GM12875 (cell line): ENCODE data around the gene TMEM121B.

Source experiments
- H3K4me3 ChIP-seq: one replicate; pipeline ENCODE4 v1.5.1; 2011; ENCODE audit warnings: low read depth, low read length, control low read depth
- TF ChIP-seq, protein P1 (sequence below): IDR thresholded peaks from 2 replicates; pipeline ENCODE4 v1.5.1; 2011; ENCODE audit warnings: low read depth, mild to moderate bottlenecking, control low read depth, inconsistent platforms, low read length, moderate library complexity, borderline replicate concordance; ENCODE audit not compliant: insufficient read depth

Gene TMEM121B

DNA sequence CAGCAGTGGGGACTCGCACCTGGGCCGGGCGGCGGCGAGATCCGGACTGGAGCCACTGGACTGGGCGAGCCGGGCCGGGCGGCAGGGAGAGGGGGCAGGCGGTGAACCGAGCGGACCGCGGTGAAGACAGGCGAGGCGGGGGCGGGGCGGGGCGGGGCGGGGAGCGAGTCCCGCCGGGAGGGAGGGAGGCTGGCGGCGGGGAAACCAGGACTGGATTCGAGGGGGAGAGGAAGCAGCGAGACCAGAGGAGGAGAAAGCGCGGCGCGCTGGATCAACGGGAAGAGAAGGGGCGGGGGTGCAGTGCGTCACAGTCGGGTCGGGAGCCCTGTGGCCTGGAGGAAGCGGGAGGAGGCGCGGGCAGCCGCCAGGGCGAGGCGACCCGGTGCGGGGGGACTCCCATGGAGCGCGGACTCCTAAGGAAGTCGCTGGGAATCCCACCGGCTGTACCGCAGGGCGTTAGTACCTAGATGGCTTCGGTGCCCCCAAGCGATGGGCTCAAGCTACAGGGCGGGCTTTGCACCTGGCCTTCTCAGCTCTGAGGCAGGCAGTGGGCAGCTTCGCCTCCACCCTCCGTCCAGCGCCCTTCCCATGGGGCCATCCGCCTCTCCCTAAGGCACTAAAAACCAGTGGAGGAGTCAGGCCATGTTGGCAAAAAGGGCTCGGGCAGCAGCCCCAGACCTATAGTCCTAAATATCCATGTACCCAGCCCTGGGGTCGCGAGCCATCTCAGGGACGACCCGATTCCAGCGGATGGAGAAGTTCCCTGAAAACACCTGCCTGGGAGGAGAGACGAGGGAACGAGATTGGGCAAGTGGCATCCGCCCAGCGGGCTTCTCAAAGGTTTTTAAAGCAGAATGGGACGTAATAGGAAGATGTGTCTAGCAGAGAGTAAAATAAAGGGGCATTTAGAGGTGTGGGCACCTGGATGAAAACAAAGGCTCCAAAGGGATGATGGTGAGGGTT, at the start of gene TMEM121B:
TMEM121B (minus strand) TSS at position 128 of the 963 bp plus-strand sequence. CDS start 233 bp downstream, outside the sequence.
- peak within 1 kb of the TSS; percentile 10 for H3K4me3 ChIP-seq
- TF ChIP-seq, protein P1, sequence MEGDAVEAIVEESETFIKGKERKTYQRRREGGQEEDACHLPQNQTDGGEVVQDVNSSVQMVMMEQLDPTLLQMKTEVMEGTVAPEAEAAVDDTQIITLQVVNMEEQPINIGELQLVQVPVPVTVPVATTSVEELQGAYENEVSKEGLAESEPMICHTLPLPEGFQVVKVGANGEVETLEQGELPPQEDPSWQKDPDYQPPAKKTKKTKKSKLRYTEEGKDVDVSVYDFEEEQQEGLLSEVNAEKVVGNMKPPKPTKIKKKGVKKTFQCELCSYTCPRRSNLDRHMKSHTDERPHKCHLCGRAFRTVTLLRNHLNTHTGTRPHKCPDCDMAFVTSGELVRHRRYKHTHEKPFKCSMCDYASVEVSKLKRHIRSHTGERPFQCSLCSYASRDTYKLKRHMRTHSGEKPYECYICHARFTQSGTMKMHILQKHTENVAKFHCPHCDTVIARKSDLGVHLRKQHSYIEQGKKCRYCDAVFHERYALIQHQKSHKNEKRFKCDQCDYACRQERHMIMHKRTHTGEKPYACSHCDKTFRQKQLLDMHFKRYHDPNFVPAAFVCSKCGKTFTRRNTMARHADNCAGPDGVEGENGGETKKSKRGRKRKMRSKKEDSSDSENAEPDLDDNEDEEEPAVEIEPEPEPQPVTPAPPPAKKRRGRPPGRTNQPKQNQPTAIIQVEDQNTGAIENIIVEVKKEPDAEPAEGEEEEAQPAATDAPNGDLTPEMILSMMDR = no peak

DNA sequence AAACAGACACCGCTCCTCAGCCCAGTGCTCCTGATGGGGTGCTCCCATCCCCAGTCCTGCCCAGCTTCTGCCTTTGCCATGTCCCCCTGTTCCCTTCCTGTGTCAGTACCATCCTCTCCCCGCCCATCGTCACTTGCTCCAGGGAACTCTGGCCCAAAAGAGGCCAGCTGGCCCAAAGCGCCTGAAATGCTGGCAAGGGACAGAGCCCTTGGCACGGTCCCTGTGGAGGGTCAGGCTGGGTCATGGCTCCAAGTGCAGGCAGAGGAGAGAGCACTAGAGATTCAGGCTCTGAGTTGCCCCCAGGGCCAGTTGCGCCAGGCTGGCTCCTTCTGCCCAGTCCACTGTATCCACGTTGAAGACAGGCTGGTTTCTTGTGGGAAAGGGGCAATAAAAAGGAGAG, 46.3 kb upstream of the TMEM121B start:
- TF ChIP-seq, protein P1 = no peak

DNA sequence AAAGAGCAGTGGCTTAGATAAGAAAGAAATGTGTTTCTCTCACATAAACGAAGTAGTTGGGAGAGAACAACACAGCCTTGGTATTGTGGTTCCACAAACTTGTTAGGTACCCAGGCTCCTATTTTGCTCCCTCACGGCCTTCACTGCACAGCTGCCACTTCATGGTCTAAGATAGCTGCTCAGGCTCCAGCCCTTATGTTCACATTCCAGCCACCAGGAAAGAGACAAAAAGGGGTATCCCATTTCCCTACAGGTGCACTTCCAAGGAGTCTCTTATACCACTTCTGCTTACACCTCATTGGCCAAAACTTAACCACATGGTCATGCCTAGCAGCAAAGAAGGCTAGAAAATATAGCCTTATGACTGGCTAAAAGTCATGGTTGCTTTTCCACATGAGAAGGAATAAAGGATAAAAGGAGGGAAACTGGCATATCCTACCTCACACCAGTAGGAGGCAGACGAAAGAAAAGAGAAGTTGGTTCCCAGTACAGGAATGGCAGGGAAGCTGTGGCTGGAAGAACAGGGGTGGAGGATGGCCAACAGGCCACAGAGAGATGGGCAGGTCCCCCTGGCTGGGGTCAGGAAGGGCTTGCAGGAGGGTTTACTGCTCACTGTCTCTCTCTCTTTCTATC, 43.3 kb upstream of the TMEM121B start:
- H3K4me3 ChIP-seq = no peak overlapping the region
- TF ChIP-seq, protein P1 = 0 out of 2 replicates have a peak, but pooled peaks have one; percentile 13

More for the DNA sequence above, 46.3 kb upstream of the TMEM121B start:
- no peak overlapping the region for H3K4me3 ChIP-seq

DNA sequence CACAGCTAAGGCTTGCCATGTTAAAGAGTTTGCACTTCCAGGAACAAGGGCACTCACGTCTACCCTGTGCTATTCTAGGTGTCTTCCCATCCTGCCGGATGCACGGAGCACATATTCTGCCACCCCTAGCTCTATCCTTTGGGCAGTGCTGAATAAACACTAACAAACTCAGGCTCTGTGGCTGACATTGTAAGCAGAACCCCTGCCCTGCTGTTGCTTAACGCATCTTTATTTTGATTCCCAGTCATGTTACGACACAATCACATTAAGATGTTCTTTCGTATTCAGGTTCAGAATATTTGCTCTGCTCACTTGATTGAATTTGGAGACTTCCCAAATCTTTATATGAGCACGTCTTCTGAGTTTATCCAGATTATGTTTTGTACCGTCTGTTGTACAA, 41.6 kb upstream of the TMEM121B start:
- TF ChIP-seq, protein P1 = no peak
- H3K4me3 ChIP-seq = no peak overlapping the region

DNA sequence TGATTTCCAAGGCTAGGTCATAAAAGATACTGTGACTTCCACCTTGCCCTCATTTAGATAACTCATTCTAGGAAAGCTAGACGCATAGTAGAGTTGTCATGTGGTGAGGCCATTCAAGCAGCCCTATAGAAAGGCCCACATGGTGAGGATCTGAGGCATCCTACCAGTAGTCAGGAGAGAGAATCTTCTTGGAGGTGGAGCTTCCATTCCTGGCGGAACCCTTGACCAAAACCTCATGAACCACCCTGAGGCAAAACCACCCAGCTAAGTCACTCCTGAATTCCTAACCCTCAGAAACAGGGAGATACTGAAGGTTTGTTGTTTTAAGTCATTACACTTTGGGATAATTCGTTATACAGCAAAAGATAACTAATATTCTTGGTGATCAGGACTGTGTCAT, 40.8 kb upstream of the TMEM121B start:
- TF ChIP-seq, protein P1 = no peak
- no peak overlapping the region for H3K4me3 ChIP-seq

DNA sequence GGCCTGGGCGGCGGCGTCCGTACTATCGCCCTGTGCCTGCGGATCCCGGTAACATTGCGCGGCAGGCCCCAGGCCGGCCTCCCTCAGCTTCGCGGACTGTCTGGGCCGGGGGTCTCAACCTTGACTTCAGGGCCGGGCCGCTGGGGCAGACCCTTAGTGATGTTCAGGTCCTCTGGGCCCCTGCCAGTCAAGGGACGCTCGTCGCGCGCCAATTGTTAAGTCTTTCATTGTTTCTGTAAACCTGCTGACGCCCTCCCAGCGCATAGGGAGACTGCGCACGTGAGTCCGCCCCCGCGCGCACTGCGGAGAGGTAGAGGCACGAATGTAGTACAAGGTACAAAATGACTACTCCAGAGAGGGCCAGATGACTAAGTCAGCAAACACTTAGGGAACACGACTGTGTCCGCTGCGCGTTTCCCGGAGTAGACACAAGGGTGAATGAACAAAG, 38.4 kb upstream of the TMEM121B start:
- peak overlapping the region; percentile 94 for H3K4me3 ChIP-seq
- TF ChIP-seq, protein P1 = no peak
